ENCODE results near the gene UTS2.

- no peak for TF ChIP-seq JUND (IDR thresholded peaks at IDR 0.05)
- TF ChIP-seq RAD21 (IDR thresholded peaks at IDR 0.05), result no peak
- no peak for TF ChIP-seq CTCF (IDR thresholded peaks at IDR 0.05; ENCODE audit: low read depth, low read length, missing input control)
- TF ChIP-seq EGR1 (IDR thresholded peaks at IDR 0.05; ENCODE audit: low read depth in 2 of 2), result no peak
- TF ChIP-seq ZBTB33 (IDR thresholded peaks at IDR 0.05), result no peak
Observed at GRCh38 chr1:7868070-7868780, 15.4 kb upstream of the UTS2 start.

Measured in liver (tissue), 3 donors.